IPS-18a (cell line): Measurements from ENCODE around the gene SGSM2.

Experiments
- H3K27ac ChIP-seq: one replicate; pipeline ENCODE4 v1.5.1; 2013; ENCODE audit warnings: low read length
- H3K27me3 ChIP-seq: one replicate; pipeline ENCODE4 v1.6.1; 2013; ENCODE audit warnings: mild to moderate bottlenecking, low read length; ENCODE audit not compliant: control insufficient read depth, insufficient read depth
- H3K36me3 ChIP-seq: one replicate; pipeline ENCODE4 v1.6.1; 2013; ENCODE audit warnings: low read depth, low read length; ENCODE audit not compliant: control insufficient read depth
- H3K4me1 ChIP-seq: one replicate; pipeline ENCODE4 v1.6.1; 2013; ENCODE audit warnings: low read depth, low read length; ENCODE audit not compliant: control insufficient read depth
- H3K4me3 ChIP-seq: one replicate; pipeline ENCODE4 v1.5.1; 2013; ENCODE audit warnings: low read length
- H3K9ac ChIP-seq: one replicate; pipeline ENCODE4 v1.6.1; 2013; ENCODE audit warnings: mild to moderate bottlenecking, low read length, moderate library complexity
- H3K9me3 ChIP-seq: one replicate; pipeline ENCODE4 v1.6.1; 2013; ENCODE audit warnings: low read depth, low read length; ENCODE audit not compliant: control insufficient read depth

SGSM2 gene

GRCh38 chr17:2391597-2392251, 54.4 kb downstream of the SGSM2 start:
- H3K9ac ChIP-seq = peak overlapping the region; percentile 66
- H3K27ac ChIP-seq = no peak overlapping the region

GRCh38 chr17:2392252-2393173, 55.2 kb downstream of the SGSM2 start:
- Histone ChIP-seq H3K27ac (no peak overlapping the region), H3K9me3 (no peaks in the 10 kb centered on the region), H3K27me3 (no peaks in the 10 kb centered on the region), H3K4me1 (peaks cover 17% of the 10 kb centered on the region), H3K9ac (peak overlapping the region; percentile 97), H3K36me3 (no peaks in the 10 kb centered on the region), H3K4me3 (peak overlapping the region; percentile 76)

More at GRCh38 chr17:2391597-2392251, 54.4 kb downstream of the SGSM2 start:
- peaks cover 12% of the 10 kb centered on the region for H3K4me1 ChIP-seq
- no peaks in the 10 kb centered on the region for H3K27me3 ChIP-seq
- peak overlapping the region; percentile 72 for H3K4me3 ChIP-seq
- no peaks in the 10 kb centered on the region for H3K9me3 ChIP-seq
- H3K36me3 ChIP-seq = no peaks in the 10 kb centered on the region

GRCh38 chr17:2393174-2393953, 56.1 kb downstream of the SGSM2 start:
- Histone ChIP-seq H3K9ac (peak overlapping the region; percentile 97), H3K27ac (peak overlapping the region; percentile 95), H3K4me1 (peaks cover 25% of the 10 kb centered on the region)

GRCh38 chr17:2393954-2394749, 56.9 kb downstream of the SGSM2 start:
- peaks cover 28% of the 10 kb centered on the region for H3K4me1 ChIP-seq
- no peak overlapping the region for H3K27ac ChIP-seq

More at GRCh38 chr17:2393174-2393953, 56.1 kb downstream of the SGSM2 start:
- no peaks in the 10 kb centered on the region for H3K9me3 ChIP-seq
- no peaks in the 10 kb centered on the region for H3K27me3 ChIP-seq
- H3K4me3 ChIP-seq = peak overlapping the region; percentile 76
- H3K36me3 ChIP-seq = no peaks in the 10 kb centered on the region

GRCh38 chr17:2394775-2395201, 57.5 kb downstream of the SGSM2 start:
- Histone ChIP-seq H3K4me1 (peaks cover 28% of the 10 kb centered on the region), H3K27ac (no peak overlapping the region), H3K36me3 (no peaks in the 10 kb centered on the region), H3K4me3 (no peak overlapping the region), H3K9ac (no peak overlapping the region), H3K27me3 (no peaks in the 10 kb centered on the region), H3K9me3 (no peaks in the 10 kb centered on the region)

More at GRCh38 chr17:2393954-2394749, 56.9 kb downstream of the SGSM2 start:
- Histone ChIP-seq H3K4me3 (peak overlapping the region; percentile 48), H3K27me3 (no peaks in the 10 kb centered on the region), H3K9me3 (no peaks in the 10 kb centered on the region), H3K9ac (no peak overlapping the region), H3K36me3 (no peaks in the 10 kb centered on the region)

- peak overlapping the region; percentile 52 for H3K4me3 ChIP-seq
- H3K27ac ChIP-seq = no peak overlapping the region
- H3K36me3 ChIP-seq = no peaks in the 10 kb centered on the region
- no peaks in the 10 kb centered on the region for H3K9me3 ChIP-seq
- peaks cover 28% of the 10 kb centered on the region for H3K4me1 ChIP-seq
- no peaks in the 10 kb centered on the region for H3K27me3 ChIP-seq
- H3K9ac ChIP-seq = no peak overlapping the region
These were observed 58.2 kb downstream of the SGSM2 start for GRCh38 chr17:2395258-2396181.

- H3K4me3 ChIP-seq = peak overlapping the region; percentile 52
- H3K27ac ChIP-seq = no peak overlapping the region
- H3K9ac ChIP-seq = no peak overlapping the region
- peaks cover 28% of the 10 kb centered on the region for H3K4me1 ChIP-seq
- H3K36me3 ChIP-seq = no peaks in the 10 kb centered on the region
- no peaks in the 10 kb centered on the region for H3K9me3 ChIP-seq
- H3K27me3 ChIP-seq = no peaks in the 10 kb centered on the region
These were observed 58.9 kb downstream of the SGSM2 start for GRCh38 chr17:2396192-2396567.

GRCh38 chr17:2396568-2397246, 59.4 kb downstream of the SGSM2 start:
- H3K4me1 ChIP-seq = peaks cover 28% of the 10 kb centered on the region
- H3K27me3 ChIP-seq = no peaks in the 10 kb centered on the region
- no peaks in the 10 kb centered on the region for H3K36me3 ChIP-seq
- no peaks in the 10 kb centered on the region for H3K9me3 ChIP-seq
- H3K4me3 ChIP-seq = peak overlapping the region; percentile 52
- H3K9ac ChIP-seq = no peak overlapping the region
- peak overlapping the region; percentile 20 for H3K27ac ChIP-seq

GRCh38 chr17:2397247-2398171, 60.2 kb downstream of the SGSM2 start:
- H3K27me3 ChIP-seq = no peaks in the 10 kb centered on the region
- H3K4me1 ChIP-seq = peaks cover 28% of the 10 kb centered on the region
- no peaks in the 10 kb centered on the region for H3K9me3 ChIP-seq
- peak overlapping the region; percentile 98 for H3K9ac ChIP-seq
- peak overlapping the region; percentile 87 for H3K4me3 ChIP-seq
- peak overlapping the region; percentile 20 for H3K27ac ChIP-seq
- H3K36me3 ChIP-seq = no peaks in the 10 kb centered on the region
